ENCODE results near the gene ANKRD40CL. TPM values are rescaled to one million over a fixed set of nuclear protein-coding genes. Genes with fewer than 3 reads are reported as not detected.

The ANKRD40CL gene
- total RNA-seq, 1 experiment from 2014 or later = not detected

DNA sequence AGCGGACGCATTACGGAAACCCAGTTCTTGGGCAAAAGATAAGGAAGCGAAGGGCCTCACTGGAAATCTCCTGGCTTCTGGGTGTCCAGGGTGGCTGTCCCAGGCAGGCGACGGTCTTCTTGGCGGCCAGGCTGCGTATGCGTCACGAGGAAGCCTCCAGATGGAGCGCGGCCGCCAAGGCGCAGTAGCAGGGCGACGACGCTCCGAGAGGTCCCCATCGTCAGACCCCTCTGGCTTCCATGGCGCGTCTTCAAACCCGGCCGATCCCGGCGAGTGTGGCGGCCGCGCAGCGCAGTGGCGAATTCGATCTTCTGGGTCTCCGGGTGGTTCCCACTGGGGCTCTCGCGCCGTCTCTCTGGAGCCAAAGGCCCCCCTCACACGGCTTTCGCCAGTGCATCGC is 13.8 kb upstream of the ANKRD40CL start:
- H2BK120ac ChIP-seq (ENCODE audit: low read depth, low read length, poor library complexity, severe bottlenecking) = no peak overlapping the region
- H3K27me3 ChIP-seq (ENCODE audit: insufficient read depth, low read length) = no peaks in the 10 kb centered on the region
- H3K36me3 Mint-ChIP-seq (ENCODE audit: insufficient read depth in 1 of 3, low read depth in 3 of 3) = no peaks in the 10 kb centered on the region; a peak in 1 of 7 replicates
- H3K23ac ChIP-seq (ENCODE audit: insufficient read length, low read depth, low read length) = no peak overlapping the region
- peaks cover 2 to 3% of the 10 kb centered on the region in 2 experiments; a peak in 2 of 4 replicates for H3K4me1 Mint-ChIP-seq
- H3K56ac ChIP-seq (ENCODE audit: insufficient read length, low read depth, low read length) = no peak overlapping the region
- no peak overlapping the region for H3K14ac ChIP-seq (ENCODE audit: insufficient read depth, low read length)
- no peak overlapping the region for H3K4ac ChIP-seq (ENCODE audit: low read depth, low read length)
- no peak overlapping the region for H3K9ac ChIP-seq (ENCODE audit: extremely low read depth, insufficient read length, low read length)
- H3K9me3 ChIP-seq (ENCODE audit: control insufficient read depth, low read depth, low read length) = no peaks in the 10 kb centered on the region
- H3T11ph ChIP-seq (ENCODE audit: low read length) = no peak overlapping the region
- no peak overlapping the region for H2BK15ac ChIP-seq (ENCODE audit: low read depth, low read length)
- H3K27ac ChIP-seq (ENCODE audit: insufficient read length, low read depth, low read length) = no peak overlapping the region
- DNase-seq = no peak
- H2BK12ac ChIP-seq (ENCODE audit: insufficient read length, low read depth, low read length) = no peak overlapping the region
- no peaks in the 10 kb centered on the region for H3K79me2 ChIP-seq (ENCODE audit: insufficient read depth, low read length)
- no peak overlapping the region for H4K91ac ChIP-seq (ENCODE audit: insufficient read length, low read depth, low read length)
- H3K4me3 Mint-ChIP-seq = no peak overlapping the region
- no peak overlapping the region for H4K5ac ChIP-seq (ENCODE audit: insufficient read length, low read depth, low read length)
- H3K27ac Mint-ChIP-seq = no peak overlapping the region
- TF ChIP-seq, protein P1, sequence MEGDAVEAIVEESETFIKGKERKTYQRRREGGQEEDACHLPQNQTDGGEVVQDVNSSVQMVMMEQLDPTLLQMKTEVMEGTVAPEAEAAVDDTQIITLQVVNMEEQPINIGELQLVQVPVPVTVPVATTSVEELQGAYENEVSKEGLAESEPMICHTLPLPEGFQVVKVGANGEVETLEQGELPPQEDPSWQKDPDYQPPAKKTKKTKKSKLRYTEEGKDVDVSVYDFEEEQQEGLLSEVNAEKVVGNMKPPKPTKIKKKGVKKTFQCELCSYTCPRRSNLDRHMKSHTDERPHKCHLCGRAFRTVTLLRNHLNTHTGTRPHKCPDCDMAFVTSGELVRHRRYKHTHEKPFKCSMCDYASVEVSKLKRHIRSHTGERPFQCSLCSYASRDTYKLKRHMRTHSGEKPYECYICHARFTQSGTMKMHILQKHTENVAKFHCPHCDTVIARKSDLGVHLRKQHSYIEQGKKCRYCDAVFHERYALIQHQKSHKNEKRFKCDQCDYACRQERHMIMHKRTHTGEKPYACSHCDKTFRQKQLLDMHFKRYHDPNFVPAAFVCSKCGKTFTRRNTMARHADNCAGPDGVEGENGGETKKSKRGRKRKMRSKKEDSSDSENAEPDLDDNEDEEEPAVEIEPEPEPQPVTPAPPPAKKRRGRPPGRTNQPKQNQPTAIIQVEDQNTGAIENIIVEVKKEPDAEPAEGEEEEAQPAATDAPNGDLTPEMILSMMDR (conservative IDR thresholded peaks at IDR 0.05) = no peak
- H3K4me2 ChIP-seq (ENCODE audit: insufficient read depth, insufficient read length, low read length) = no peak overlapping the region
- H3K18ac ChIP-seq (ENCODE audit: insufficient read length, low read depth, low read length) = no peak overlapping the region
- WGBS (ENCODE audit: extremely low coverage, insufficient read length, low lambda C conversion rate) = no CpG with 5 or more reads among the region's 38 CpGs
- no peaks in the 10 kb centered on the region for H3K79me1 ChIP-seq (ENCODE audit: insufficient read depth, low read depth, low read length, poor library complexity, severe bottlenecking)
- no peaks in the 10 kb centered on the region for H3K4me1 ChIP-seq (ENCODE audit: insufficient read depth, low read length)
- no peaks in the 10 kb centered on the region for H3K23me2 ChIP-seq (ENCODE audit: insufficient read length, low read depth, low read length, poor library complexity, severe bottlenecking)
- no peak overlapping the region for H4K8ac ChIP-seq (replicated peaks; ENCODE audit: insufficient read length, low read depth, low read length)
- H2BK20ac ChIP-seq (ENCODE audit: low read depth, low read length, poor library complexity, severe bottlenecking) = no peak overlapping the region
- no peak overlapping the region for H2BK5ac ChIP-seq (ENCODE audit: insufficient read length, low read length)
- H3K27me3 Mint-ChIP-seq (ENCODE audit: low read depth) = no peaks in the 10 kb centered on the region
- no peak overlapping the region for H2AFZ ChIP-seq (ENCODE audit: low read length)
- no peak overlapping the region for H2AK5ac ChIP-seq (ENCODE audit: insufficient read length, low read length)
- no peaks in the 10 kb centered on the region for H4K20me1 ChIP-seq (ENCODE audit: control insufficient read depth, insufficient read depth, insufficient read length)
- no peaks in the 10 kb centered on the region for H3K9me3 Mint-ChIP-seq

Measured in H9 (cell line).